Measurements from ENCODE around the gene SIL1.
"Not testable (repeated sequence)": the region's sequence is repeated elsewhere in the genome, so short reads cannot be mapped to it uniquely, and the experiment has no call there.

The SIL1 gene

GRCh38 chr5:139016186-139016585 lies 182.0 kb downstream of the SIL1 start:
- DNase-seq: no peak

- no peak for DNase-seq
Measured at GRCh38 chr5:139014726-139015125, 183.4 kb downstream of the SIL1 start.

- DNase-seq: peak; percentile 22
Measured at GRCh38 chr5:139012176-139012575, 186.0 kb downstream of the SIL1 start.

- not testable (repeated sequence) for DNase-seq
Measured at GRCh38 chr5:139011156-139011555, 187.0 kb downstream of the SIL1 start.

GRCh38 chr5:139004374-139005307 lies 193.5 kb downstream of the SIL1 start:
- DNase-seq: no peak

GRCh38 chr5:138999674-139000073 lies 198.5 kb downstream of the SIL1 start:
- no peak for DNase-seq

GRCh38 chr5:138998521-138998920 lies 199.6 kb downstream of the SIL1 start:
- DNase-seq: no peak

GRCh38 chr5:138996120-138996519 lies 202.0 kb downstream of the SIL1 start:
- DNase-seq: no peak

- no peak for DNase-seq
Measured at GRCh38 chr5:138990986-138991590, 207.1 kb downstream of the SIL1 start.

GRCh38 chr5:138989720-138990119 lies 208.4 kb downstream of the SIL1 start:
- DNase-seq: no peak

- no peak for DNase-seq
Measured at GRCh38 chr5:138986186-138986800, 211.9 kb downstream of the SIL1 start.

- no peak for DNase-seq
Measured at GRCh38 chr5:138985683-138986082, 212.5 kb downstream of the SIL1 start.

- DNase-seq: no peak
Measured at GRCh38 chr5:138985256-138985655, 212.9 kb downstream of the SIL1 start.

GRCh38 chr5:138983984-138984383 lies 214.2 kb downstream of the SIL1 start:
- DNase-seq: no peak

- no peak for DNase-seq
Measured at GRCh38 chr5:138981586-138981985, 216.6 kb downstream of the SIL1 start.

- DNase-seq: no peak
Measured at GRCh38 chr5:138981131-138981530, 217.0 kb downstream of the SIL1 start.

- no peak for DNase-seq
Measured at GRCh38 chr5:138980441-138980840, 217.7 kb downstream of the SIL1 start.

GRCh38 chr5:138979684-138980280 lies 218.4 kb downstream of the SIL1 start:
- no peak for DNase-seq

GRCh38 chr5:138978581-138978980 lies 219.6 kb downstream of the SIL1 start:
- DNase-seq: no peak

GRCh38 chr5:138978080-138978479 lies 220.1 kb downstream of the SIL1 start:
- DNase-seq: no peak

GRCh38 chr5:138975098-138975847 lies 222.9 kb downstream of the SIL1 start:
- peak; percentile 95 for DNase-seq

GRCh38 chr5:138974227-138975063 lies 223.7 kb downstream of the SIL1 start:
- no peak for DNase-seq

Data from DMS53 (cell line).